CD14-positive monocyte (primary cell): ENCODE measurements around the gene FRMPD4. TPM values are rescaled to one million over a fixed set of nuclear protein-coding genes. Genes with fewer than 3 reads are reported as not detected.

Experiments used
- DNase-seq, 3 donors: peaks; one replicate each; pipeline ENCODE4 v3.0.0-alpha.2; 2011 to 2022
- H2AFZ ChIP-seq: 2 replicates; pipeline ENCODE4 v1.6.0; 2012; ENCODE audit warnings: mild to moderate bottlenecking, low read depth, low read length, inconsistent platforms; ENCODE audit not compliant: insufficient read depth, poor library complexity, severe bottlenecking
- H3K27ac ChIP-seq, 2 donors: 1 replicate in 1 of 2; 2 replicates in 1 of 2; pipeline ENCODE4 v1.5.1; 2012 to 2013; ENCODE audit warnings: low read length in 2 of 2, control low read depth in 1 of 2, inconsistent platforms in 1 of 2, low read depth in 1 of 2, mild to moderate bottlenecking in 1 of 2
- H3K27me3 ChIP-seq, 2 donors: one replicate each; pipeline versions ENCODE4 v1.6.0 to v1.6.1; 2011 to 2013; ENCODE audit warnings: low read length in 2 of 2; ENCODE audit not compliant: control insufficient read depth in 2 of 2, insufficient read depth in 2 of 2
- H3K36me3 ChIP-seq, 2 donors: replicated peaks in 1 of 2; 1 replicate in 1 of 2; 2 replicates in 1 of 2; pipeline versions ENCODE4 v1.5.1 to v1.6.1; 2012 to 2013; ENCODE audit warnings: low read length in 2 of 2, control low read depth in 1 of 2, inconsistent platforms in 1 of 2, mild to moderate bottlenecking in 1 of 2; ENCODE audit not compliant: insufficient read depth in 2 of 2, control insufficient read depth in 1 of 2
- H3K4me1 ChIP-seq, 2 donors: 1 replicate in 1 of 2; 2 replicates in 1 of 2; pipeline versions ENCODE4 v1.5.1 to v1.6.1; 2012 to 2013; ENCODE audit warnings: low read length in 2 of 2, control low read depth in 1 of 2, inconsistent platforms in 1 of 2, mild to moderate bottlenecking in 1 of 2, moderate library complexity in 1 of 2; ENCODE audit not compliant: insufficient read depth in 2 of 2, control insufficient read depth in 1 of 2
- H3K4me2 ChIP-seq: replicated peaks from 2 replicates; pipeline ENCODE3; 2012; ENCODE audit warnings: low read length, moderate library complexity, mild to moderate bottlenecking; ENCODE audit not compliant: poor library complexity, severe bottlenecking; ENCODE audit errors: extremely low read depth
- H3K4me3 ChIP-seq, 3 experiments: fragments of 200-600 bp in 1 of 3; sonication (generic) in 1 of 3; replicated peaks in 1 of 3; 1 replicate in 2 of 3; 2 replicates in 1 of 3; pipeline ENCODE4 v1.5.1; 2011 to 2013; ENCODE audit warnings: low read length in 3 of 3, mild to moderate bottlenecking in 3 of 3, control low read depth in 2 of 3, low read depth in 2 of 3, inconsistent platforms in 1 of 3, moderate library complexity in 1 of 3
- H3K79me2 ChIP-seq: 2 replicates; pipeline ENCODE4 v1.6.0; 2012; ENCODE audit warnings: mild to moderate bottlenecking, control low read depth, inconsistent platforms, low read length, moderate library complexity; ENCODE audit not compliant: insufficient read depth
- H3K9ac ChIP-seq: 2 replicates; pipeline ENCODE4 v1.6.0; 2017; ENCODE audit warnings: low read length, mild to moderate bottlenecking; ENCODE audit not compliant: insufficient read depth, poor library complexity, severe bottlenecking
- H3K9me3 ChIP-seq, 2 donors: replicated peaks in 1 of 2; 1 replicate in 1 of 2; 2 replicates in 1 of 2; pipeline versions ENCODE4 v1.5.1 to v1.6.1; 2012 to 2013; ENCODE audit warnings: low read length in 2 of 2, control low read depth in 1 of 2; ENCODE audit not compliant: control insufficient read depth in 1 of 2, insufficient read depth in 1 of 2
- H4K20me1 ChIP-seq: 2 replicates; pipeline ENCODE4 v1.6.0; 2012; ENCODE audit warnings: mild to moderate bottlenecking, low read length, control low read depth, moderate library complexity; ENCODE audit not compliant: insufficient read depth
- H3K27ac Mint-ChIP-seq, 7 donors: one replicate each; pipeline ENCODE4 v1.8.0; 2020; ENCODE audit warnings: mild to moderate bottlenecking in 7 of 7, mixed read lengths in 7 of 7, moderate library complexity in 6 of 7, inconsistent platforms in 2 of 7
- H3K27me3 Mint-ChIP-seq, 3 donors: one replicate each; pipeline ENCODE4 v1.8.0; 2021 to 2022; ENCODE audit warnings: low read depth in 3 of 3, mild to moderate bottlenecking in 3 of 3, mixed read lengths in 3 of 3, moderate library complexity in 3 of 3, inconsistent platforms in 1 of 3
- H3K36me3 Mint-ChIP-seq, 2 donors: one replicate each; pipeline ENCODE4 v1.8.0; 2020; ENCODE audit warnings: mixed read lengths in 2 of 2, inconsistent platforms in 1 of 2, mild to moderate bottlenecking in 1 of 2
- H3K4me1 Mint-ChIP-seq: one replicate; pipeline ENCODE4 v1.8.0; 2020; ENCODE audit warnings: mild to moderate bottlenecking, mixed read lengths
- H3K4me3 Mint-ChIP-seq, 2 donors: one replicate each; pipeline ENCODE4 v1.8.0; 2020; ENCODE audit warnings: mild to moderate bottlenecking in 2 of 2, mixed read lengths in 2 of 2, moderate library complexity in 1 of 2
- H3K9me3 Mint-ChIP-seq, 7 donors: one replicate each; pipeline ENCODE4 v1.8.0; 2020 to 2022; ENCODE audit warnings: mixed read lengths in 7 of 7, mild to moderate bottlenecking in 6 of 7, moderate library complexity in 6 of 7, inconsistent platforms in 2 of 7
- CTCF ChIP-seq: fragments of 200-600 bp; IDR thresholded peaks from one replicate; pipeline ENCODE4 v1.8.0; 2022; ENCODE audit warnings: antibody characterized with exemption, mild to moderate bottlenecking
- WGBS: methylation state at CpG from one replicate; pipeline ENCODE4 v1.1.5; 2013; ENCODE audit warnings: missing lambda C conversion rate; ENCODE audit not compliant: insufficient coverage; 5-methylcytosine and 5-hydroxymethylcytosine counted together
- intact Hi-C, 2 donors: fragments of 100-400 bp; cut with micrococcal nuclease; formaldehyde crosslinking; loops; one replicate each; pipeline versions ENCODE4 v1.15.0 to v1.15.1; 2023
- polyA plus RNA-seq, 3 donors: library from polyadenylated mRNA; depleted of rRNA in 1 of 3; unstranded in 2 of 3; stranded (reverse) in 1 of 3; fragments of 300-500 nt in 2 of 3; fragments of >200 nt in 1 of 3; fragmentation: Illumina TruSeq in 2 of 3; gene quantifications; 1 replicate in 2 of 3; 2 replicates in 1 of 3; pipeline ENCODE4 v1.2.3, GENCODE V29; 2012 to 2021

FRMPD4 gene
- polyA plus RNA-seq, 3 donors: not detected

GRCh38 chrX:12339921-12340320 lies 201.6 kb downstream of the FRMPD4 start:
- no peaks in the 10 kb centered on the region for H3K9me3 ChIP-seq
- no peak for TF ChIP-seq CTCF
- H3K27me3 Mint-ChIP-seq: peaks cover 0 to 2% (median 0%) of the 10 kb centered on the region in 3 donors
- H3K4me3 Mint-ChIP-seq: no peak overlapping the region
- no peak overlapping the region for H3K27ac Mint-ChIP-seq
- no peaks in the 10 kb centered on the region for H4K20me1 ChIP-seq
- H3K9ac ChIP-seq: no peak overlapping the region
- no peaks in the 10 kb centered on the region for H3K4me1 ChIP-seq
- WGBS: no CpG with 5 or more reads among the region's 2 CpGs
- H3K4me3 ChIP-seq: no peak overlapping the region
- no peaks in the 10 kb centered on the region for H3K79me2 ChIP-seq
- no peak for DNase-seq
- no peak overlapping the region for H3K27ac ChIP-seq
- H3K4me1 Mint-ChIP-seq: no peaks in the 10 kb centered on the region
- no peaks in the 10 kb centered on the region for H3K36me3 ChIP-seq
- no peak overlapping the region for H2AFZ ChIP-seq
- intact Hi-C loops: no loop called here
- no peaks in the 10 kb centered on the region for H3K27me3 ChIP-seq
- no peaks in the 10 kb centered on the region for H3K36me3 Mint-ChIP-seq
- peaks cover 0 to 6% (median 0%) of the 10 kb centered on the region in 7 donors for H3K9me3 Mint-ChIP-seq
- no peak overlapping the region for H3K4me2 ChIP-seq

DNA sequence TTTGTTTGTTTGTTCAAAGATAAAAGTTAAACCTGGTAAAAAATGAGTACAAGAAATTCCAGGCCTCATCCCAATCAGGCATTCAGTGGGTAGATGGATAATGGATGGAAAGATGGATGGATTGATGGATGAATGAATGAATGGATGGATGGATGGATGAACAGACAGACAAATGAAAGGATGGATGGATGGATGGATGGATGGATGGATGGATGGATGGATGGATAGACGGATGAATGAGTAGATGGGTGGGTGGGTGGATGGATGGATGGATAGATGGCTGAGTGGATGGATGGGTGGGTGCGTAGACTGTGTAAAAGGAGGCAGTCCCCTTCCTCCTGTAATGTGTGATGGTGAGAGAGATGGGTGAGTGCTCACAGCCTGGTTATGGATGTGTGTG lies 206.7 kb downstream of the FRMPD4 start:
- Histone ChIP-seq H2AFZ (no peak overlapping the region), H3K79me2 (no peaks in the 10 kb centered on the region), H4K20me1 (no peaks in the 10 kb centered on the region), H3K4me1 (no peaks in the 10 kb centered on the region), H3K36me3 (no peaks in the 10 kb centered on the region), H3K9me3 (no peaks in the 10 kb centered on the region), H3K4me2 (no peak overlapping the region), H3K27me3 (no peaks in the 10 kb centered on the region), H3K9ac (no peak overlapping the region), H3K4me3 (no peak overlapping the region), H3K27ac (no peak overlapping the region)
- H3K4me1 Mint-ChIP-seq: no peaks in the 10 kb centered on the region
- 100% methylated on average over 1 of the region's 2 CpGs for WGBS
- no peaks in the 10 kb centered on the region for H3K36me3 Mint-ChIP-seq
- intact Hi-C loops: no loop called here
- peaks cover 0 to 1% (median 0%) of the 10 kb centered on the region in 7 donors for H3K9me3 Mint-ChIP-seq
- H3K27ac Mint-ChIP-seq: no peak overlapping the region
- H3K27me3 Mint-ChIP-seq: peaks cover 0 to 3% (median 2%) of the 10 kb centered on the region in 3 donors
- DNase-seq: no peak
- no peak overlapping the region for H3K4me3 Mint-ChIP-seq
- no peak for TF ChIP-seq CTCF
